ENCODE measurements around the gene ARHGAP6.

- TF ChIP-seq POLR2AphosphoS5 (IDR thresholded peaks at IDR 0.05; ENCODE audit: low read depth, low read length) (no peak), POLR2A (IDR thresholded peaks at IDR 0.05; ENCODE audit: low read depth, low read length) (no peak)
Observed at GRCh38 chrX:11462648-11463047, 203.1 kb downstream of the ARHGAP6 start.

Data from GM12892 (cell line).